HepG2 (cell line): ENCODE data around the gene MLLT10. TPM values are rescaled to one million over a fixed set of nuclear protein-coding genes. Genes with fewer than 3 reads are reported as not detected.

ENCODE experiments used
- ATAC-seq: fragments of 200-7000 bp; cut with Tn5 transposase; 3 replicates; pipeline ENCODE4 v1.9.1; 2020; ENCODE audit warnings: mild to moderate bottlenecking, moderate library complexity
- BruUV-seq: library from RNA; stranded (reverse); fragments of 400-500 nt; replicated peaks from 2 replicates; lab custom pipeline; 2021; lab: Mats Ljungman, UMichigan
- CTCF ChIA-PET: fragments of 300-600 bp; formaldehyde crosslinking; extraction: SDS; loops from one replicate; lab custom pipeline; 2021; ENCODE audit warnings: low total read pairs, inconsistent platforms, low intra/inter-chr PET ratio; lab: Yijun Ruan, JAX
- POLR2A ChIA-PET: fragments of 350-600 bp; sonication (Branson Sonifier 250); formaldehyde crosslinking; loops from one replicate; lab custom pipeline; 2020; ENCODE audit warnings: antibody characterized with exemption, inconsistent platforms; lab: Yijun Ruan, JAX
- DNase-seq: peaks from one replicate; pipeline ENCODE4 v3.0.0-alpha.2; 2015; ENCODE audit warnings: low spot score
- FAIRE-seq: peaks from 3 replicates; lab custom pipeline; 2011; peaks lifted over from hg19 to GRCh38; lab: Jason Lieb, UNC
- H2AFZ ChIP-seq: one replicate; pipeline ENCODE4 v1.6.1; 2011; ENCODE audit warnings: low read length, inconsistent platforms
- H3K27ac ChIP-seq: fragments of 300-600 bp; 3 replicates; pipeline ENCODE4 v1.8.0; 2011; ENCODE audit warnings: mixed run types, mild to moderate bottlenecking, mixed read lengths, low read length, inconsistent platforms; ENCODE audit not compliant: insufficient read depth; ENCODE audit errors: extremely low read length
- H3K27me3 ChIP-seq, 2 experiments: fragments of 200-600 bp in 1 of 2; 2 replicates in 1 of 2; 3 replicates in 1 of 2; pipeline versions ENCODE4 v1.6.0 to v1.8.0; 2011; ENCODE audit warnings: low read length in 2 of 2, mild to moderate bottlenecking in 2 of 2, moderate library complexity in 2 of 2, inconsistent platforms in 1 of 2; ENCODE audit not compliant: insufficient read depth in 2 of 2, control insufficient read depth in 1 of 2
- H3K36me3 ChIP-seq, 2 experiments: fragments of 200-600 bp in 1 of 2; replicated peaks in 1 of 2; 2 replicates in 1 of 2; 3 replicates in 1 of 2; pipeline versions ENCODE4 v1.5.1 to v1.8.0; 2011; ENCODE audit warnings: low read length in 2 of 2, inconsistent platforms in 1 of 2; ENCODE audit not compliant: insufficient read depth in 2 of 2, control insufficient read depth in 1 of 2
- H3K4me1 ChIP-seq: 2 replicates; pipeline ENCODE4 v1.5.1; 2012; ENCODE audit warnings: low read length, inconsistent platforms; ENCODE audit not compliant: insufficient read depth
- H3K4me2 ChIP-seq: 2 replicates; pipeline ENCODE4 v1.6.0; 2011; ENCODE audit warnings: low read depth, low read length, inconsistent platforms
- H3K4me3 ChIP-seq, 3 experiments: fragments of 200-600 bp in 1 of 3; sonication (generic), shearing (Covaris generic) in 1 of 3; replicated peaks in 1 of 3; 2 replicates each; pipeline ENCODE4 v1.5.1; 2011 to 2016; ENCODE audit warnings: low read length in 3 of 3, inconsistent platforms in 2 of 3, low read depth in 2 of 3, mild to moderate bottlenecking in 2 of 3, control low read depth in 1 of 3, mixed read lengths in 1 of 3; ENCODE audit not compliant: insufficient read depth in 1 of 3
- H3K79me2 ChIP-seq: one replicate; pipeline ENCODE4 v1.6.1; 2011; ENCODE audit warnings: low read length, inconsistent platforms; ENCODE audit not compliant: insufficient read depth
- H3K9ac ChIP-seq: 2 replicates; pipeline ENCODE4 v1.6.0; 2011; ENCODE audit warnings: mild to moderate bottlenecking, low read depth, low read length, inconsistent platforms; ENCODE audit not compliant: insufficient read depth
- H3K9me3 ChIP-seq: 2 replicates; pipeline ENCODE4 v1.5.1; 2012; ENCODE audit warnings: mild to moderate bottlenecking, low read length
- H4K20me1 ChIP-seq: 2 replicates; pipeline ENCODE4 v1.6.0; 2011; ENCODE audit warnings: inconsistent platforms, mild to moderate bottlenecking, low read length, moderate library complexity; ENCODE audit not compliant: insufficient read depth
- AFF4 ChIP-seq: sonication (generic); formaldehyde crosslinking; IDR thresholded peaks from 2 replicates; pipeline ENCODE4 v1.4.0; 2020; ENCODE audit warnings: missing genetic modification reagents
- EED ChIP-seq: sonication (generic); formaldehyde crosslinking; IDR thresholded peaks from 2 replicates; pipeline ENCODE4 v1.5.0; 2020; ENCODE audit warnings: mild to moderate bottlenecking, missing genetic modification reagents
- FOXA3 ChIP-seq: IDR thresholded peaks from 2 replicates; pipeline ENCODE4 v1.6.1; 2016; ENCODE audit warnings: missing genetic modification reagents, missing compliant biosample characterization
- FOXJ3 ChIP-seq: sonication (generic); formaldehyde crosslinking; IDR thresholded peaks from 2 replicates; pipeline ENCODE4 v1.4.0; 2020; ENCODE audit warnings: missing genetic modification reagents, mild to moderate bottlenecking, borderline replicate concordance
- HCFC1 ChIP-seq: fragments of 150-350 bp; IDR thresholded peaks from 2 replicates; pipeline ENCODE4 v1.6.1; 2014; ENCODE audit warnings: low read depth, low read length
- HNRNPH1 ChIP-seq: fragments of 200-400 bp; formaldehyde crosslinking; optimal IDR thresholded peaks from 2 replicates; pipeline ENCODE3; 2017; ENCODE audit warnings: mild to moderate bottlenecking, low read depth, low read length
- NKX3-1 ChIP-seq: sonication (generic); formaldehyde crosslinking; IDR thresholded peaks from 2 replicates; pipeline ENCODE4 v1.5.0; 2020; ENCODE audit warnings: missing genetic modification reagents
- PITX1 ChIP-seq: sonication (generic); formaldehyde crosslinking; IDR thresholded peaks from 2 replicates; pipeline ENCODE4 v1.5.1; 2020; ENCODE audit warnings: mild to moderate bottlenecking, missing genetic modification reagents
- POGZ ChIP-seq: sonication (generic); formaldehyde crosslinking; IDR thresholded peaks from 2 replicates; pipeline ENCODE4 v1.4.0; 2020; ENCODE audit warnings: mild to moderate bottlenecking, missing genetic modification reagents
- PRPF4 ChIP-seq: fragments of 200-400 bp; formaldehyde crosslinking; IDR thresholded peaks from 2 replicates; pipeline ENCODE4 v1.6.1; 2016; ENCODE audit warnings: low read length, low read depth; ENCODE audit not compliant: poor library complexity, severe bottlenecking
- RFX5 ChIP-seq: IDR thresholded peaks from 2 replicates; pipeline ENCODE4 v1.6.1; 2011; ENCODE audit warnings: low read depth, low read length, improper control_type of control experiment
- RORA ChIP-seq: sonication (generic); formaldehyde crosslinking; IDR thresholded peaks from 2 replicates; pipeline ENCODE4 v1.5.0; 2020; ENCODE audit warnings: mild to moderate bottlenecking, missing genetic modification reagents, moderate library complexity
- SUZ12 ChIP-seq: fragments of 150-350 bp; IDR thresholded peaks from 2 replicates; pipeline ENCODE4 v1.6.1; 2014; ENCODE audit warnings: low read depth, low read length
- ZBTB7A ChIP-seq: sonication (generic); formaldehyde crosslinking; IDR thresholded peaks from 2 replicates; pipeline ENCODE4 v1.8.0; 2022; ENCODE audit warnings: mild to moderate bottlenecking, missing genetic modification reagents
- ZFP36 ChIP-seq: fragments of 150-350 bp; IDR thresholded peaks from 2 replicates; pipeline ENCODE4 v1.6.1; 2018; ENCODE audit warnings: borderline replicate concordance, low read length, low read depth; ENCODE audit not compliant: partially characterized antibody
- ZNF20 ChIP-seq: sonication (generic); formaldehyde crosslinking; IDR thresholded peaks from 2 replicates; pipeline ENCODE4 v1.4.0; 2020; ENCODE audit warnings: mild to moderate bottlenecking, moderate library complexity, missing genetic modification reagents
- ZNF776 ChIP-seq: sonication (generic); formaldehyde crosslinking; IDR thresholded peaks from 2 replicates; pipeline ENCODE4 v1.4.0; 2020; ENCODE audit warnings: mild to moderate bottlenecking, missing genetic modification reagents
- WGBS: methylation state at CpG from one replicate; pipeline ENCODE4 v1.1.6; 2017; ENCODE audit warnings: low lambda C conversion rate; 5-methylcytosine and 5-hydroxymethylcytosine counted together
- in situ Hi-C: cut with HindIII; loops from 2 replicates; pipeline ENCODE4 v1.10.0; 2017; ENCODE audit warnings: low pct_unique_long_range_greater_than_20kb; ENCODE audit not compliant: extremely low pct_ligation_motif_present
- intact Hi-C: fragments of 100-400 bp; cut with micrococcal nuclease; formaldehyde crosslinking; loops from one replicate; pipeline ENCODE4 v1.10.0; 2022; ENCODE audit not compliant: unreplicated experiment
- polyA plus RNA-seq, 8 experiments: library from polyadenylated mRNA; depleted of rRNA in 3 of 8; stranded (reverse) in 7 of 8; unstranded in 1 of 8; fragments of >200 nt; fragmentation: Illumina TruSeq in 4 of 8; extraction: Trizol in 4 of 8; gene quantifications; 2 replicates each; pipeline versions ENCODE4 v1.2.1 to v1.2.3, GENCODE V29; 2011 to 2016; ENCODE audit warnings: low read depth in 4 of 8, missing spikeins in 1 of 8, mixed read lengths in 1 of 8; ENCODE audit not compliant: insufficient read depth in 1 of 8
- total RNA-seq, 5 experiments: library from RNA; depleted of rRNA; stranded (reverse); fragments of >200 nt; fragmentation: Illumina TruSeq; extraction: Trizol; gene quantifications; 2 replicates each; pipeline ENCODE4 v1.2.3, GENCODE V29; 2016; ENCODE audit warnings: low read depth in 1 of 5
- TF ChIP-seq, protein P1 (sequence below): sonication (generic); formaldehyde crosslinking; IDR thresholded peaks from 2 replicates; pipeline ENCODE4 v1.5.1; 2020; ENCODE audit warnings: missing genetic modification reagents, mild to moderate bottlenecking, borderline replicate concordance
- TF ChIP-seq, protein P2 (sequence below): IDR thresholded peaks from 2 replicates; pipeline ENCODE4 v1.6.1; 2016; ENCODE audit warnings: low read depth, control low read depth

Gene MLLT10
- total and polyA plus RNA-seq, 2 of the 13 experiments (the other 11 are each of a cell fraction or from before 2014, with no cell fraction given), result 51.3 to 84.1 TPM

DNA sequence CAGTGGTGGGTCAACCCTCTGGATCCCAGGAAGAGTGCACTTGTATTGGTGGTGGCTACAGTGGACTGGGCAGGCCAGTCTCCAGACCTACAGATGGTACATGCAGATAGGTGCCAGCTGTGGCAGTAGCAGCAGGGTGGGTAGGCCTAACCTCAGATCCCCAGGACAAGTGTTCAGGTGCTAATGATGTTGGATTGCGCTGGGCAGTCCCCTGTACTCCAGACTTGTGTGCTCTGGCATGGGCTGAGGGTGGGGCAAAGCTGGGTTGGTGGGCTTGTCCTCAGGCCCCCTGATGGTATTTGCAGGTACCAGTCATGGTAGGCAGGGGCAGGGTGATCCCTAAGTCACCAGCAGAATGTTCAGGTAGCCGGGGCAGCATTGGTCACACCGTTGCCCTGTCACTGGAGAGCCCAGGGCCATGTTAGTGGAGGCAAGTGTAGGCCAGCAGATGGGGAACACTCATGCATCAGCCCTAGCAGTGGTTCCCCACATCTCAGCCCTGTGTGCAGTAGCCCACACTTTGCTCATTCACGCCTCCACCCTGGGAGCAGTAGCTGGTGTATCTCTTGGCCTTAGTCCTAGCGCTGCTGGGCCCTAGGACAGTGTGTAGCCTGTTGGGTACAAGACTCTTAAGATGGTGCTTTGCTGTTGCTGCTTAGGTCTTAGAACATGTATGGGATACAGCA lies 171.3 kb downstream of the MLLT10 start:
- Histone ChIP-seq H2AFZ (no peak overlapping the region), H3K4me3 (no peak overlapping the region), H3K79me2 (peaks cover 47% of the 10 kb centered on the region), H3K36me3 (peaks cover 8 to 35% of the 10 kb centered on the region in 2 experiments), H3K27ac (no peak overlapping the region), H3K4me1 (no peaks in the 10 kb centered on the region; the same call in 1 of the 2 replicates), H4K20me1 (peaks cover 12% of the 10 kb centered on the region; the same call in 1 of the 2 replicates), H3K9ac (no peak overlapping the region), H3K4me2 (no peak overlapping the region), H3K27me3 (no peaks in the 10 kb centered on the region), H3K9me3 (peaks cover 9% of the 10 kb centered on the region)
- DNase-seq, result no peak
- WGBS, result 100% methylated on average over 3 of the region's 5 CpGs
- in situ Hi-C loops, result no loop called here
- no peak for FAIRE-seq
- CTCF ChIA-PET, result no interaction called here
- POLR2A ChIA-PET, result no interaction called here
- peak; percentile 58 for ATAC-seq
- no TSS peak for BruUV-seq
- intact Hi-C loops, result no loop called here
- TF ChIP-seq POGZ (CRISPR knock-in tag) (no peak), ZFP36 (no peak), FOXA3 (no peak), NKX3-1 (CRISPR knock-in tag) (no peak), RORA (CRISPR knock-in tag) (no peak), ZNF776 (CRISPR knock-in tag) (0 out of 2 replicates have a peak, but pooled peaks have one; percentile 20), PITX1 (no peak), FOXJ3 (0 out of 2 replicates have a peak, but pooled peaks have one; percentile 19), EED (CRISPR knock-in tag) (peak; percentile 41; the same call in 1 of the 2 replicates), ZNF20 (CRISPR knock-in tag) (no peak), HNRNPH1 (no peak), PRPF4 (no peak), RFX5 (no peak), HCFC1 (no peak), AFF4 (no peak), ZBTB7A (0 out of 2 replicates have a peak, but pooled peaks have one; percentile 25), SUZ12 (no peak)
- TF ChIP-seq, protein P1, sequence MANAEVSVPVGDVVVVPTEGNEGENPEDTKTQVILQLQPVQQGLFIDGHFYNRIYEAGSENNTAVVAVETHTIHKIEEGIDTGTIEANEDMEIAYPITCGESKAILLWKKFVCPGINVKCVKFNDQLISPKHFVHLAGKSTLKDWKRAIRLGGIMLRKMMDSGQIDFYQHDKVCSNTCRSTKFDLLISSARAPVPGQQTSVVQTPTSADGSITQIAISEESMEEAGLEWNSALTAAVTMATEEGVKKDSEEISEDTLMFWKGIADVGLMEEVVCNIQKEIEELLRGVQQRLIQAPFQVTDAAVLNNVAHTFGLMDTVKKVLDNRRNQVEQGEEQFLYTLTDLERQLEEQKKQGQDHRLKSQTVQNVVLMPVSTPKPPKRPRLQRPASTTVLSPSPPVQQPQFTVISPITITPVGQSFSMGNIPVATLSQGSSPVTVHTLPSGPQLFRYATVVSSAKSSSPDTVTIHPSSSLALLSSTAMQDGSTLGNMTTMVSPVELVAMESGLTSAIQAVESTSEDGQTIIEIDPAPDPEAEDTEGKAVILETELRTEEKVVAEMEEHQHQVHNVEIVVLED, result no peak
- TF ChIP-seq, protein P2, sequence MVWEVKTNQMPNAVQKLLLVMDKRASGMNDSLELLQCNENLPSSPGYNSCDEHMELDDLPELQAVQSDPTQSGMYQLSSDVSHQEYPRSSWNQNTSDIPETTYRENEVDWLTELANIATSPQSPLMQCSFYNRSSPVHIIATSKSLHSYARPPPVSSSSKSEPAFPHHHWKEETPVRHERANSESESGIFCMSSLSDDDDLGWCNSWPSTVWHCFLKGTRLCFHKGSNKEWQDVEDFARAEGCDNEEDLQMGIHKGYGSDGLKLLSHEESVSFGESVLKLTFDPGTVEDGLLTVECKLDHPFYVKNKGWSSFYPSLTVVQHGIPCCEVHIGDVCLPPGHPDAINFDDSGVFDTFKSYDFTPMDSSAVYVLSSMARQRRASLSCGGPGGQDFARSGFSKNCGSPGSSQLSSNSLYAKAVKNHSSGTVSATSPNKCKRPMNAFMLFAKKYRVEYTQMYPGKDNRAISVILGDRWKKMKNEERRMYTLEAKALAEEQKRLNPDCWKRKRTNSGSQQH (CRISPR knock-in tag), result no peak
